ENCODE measurements around the gene GRK1.

Gene GRK1

GRCh38 chr13:113731192-113732175, 64.5 kb downstream of the GRK1 start:
- DNase-seq, result no peak

GRCh38 chr13:113732176-113732960, 65.3 kb downstream of the GRK1 start:
- DNase-seq, result no peak

DNA sequence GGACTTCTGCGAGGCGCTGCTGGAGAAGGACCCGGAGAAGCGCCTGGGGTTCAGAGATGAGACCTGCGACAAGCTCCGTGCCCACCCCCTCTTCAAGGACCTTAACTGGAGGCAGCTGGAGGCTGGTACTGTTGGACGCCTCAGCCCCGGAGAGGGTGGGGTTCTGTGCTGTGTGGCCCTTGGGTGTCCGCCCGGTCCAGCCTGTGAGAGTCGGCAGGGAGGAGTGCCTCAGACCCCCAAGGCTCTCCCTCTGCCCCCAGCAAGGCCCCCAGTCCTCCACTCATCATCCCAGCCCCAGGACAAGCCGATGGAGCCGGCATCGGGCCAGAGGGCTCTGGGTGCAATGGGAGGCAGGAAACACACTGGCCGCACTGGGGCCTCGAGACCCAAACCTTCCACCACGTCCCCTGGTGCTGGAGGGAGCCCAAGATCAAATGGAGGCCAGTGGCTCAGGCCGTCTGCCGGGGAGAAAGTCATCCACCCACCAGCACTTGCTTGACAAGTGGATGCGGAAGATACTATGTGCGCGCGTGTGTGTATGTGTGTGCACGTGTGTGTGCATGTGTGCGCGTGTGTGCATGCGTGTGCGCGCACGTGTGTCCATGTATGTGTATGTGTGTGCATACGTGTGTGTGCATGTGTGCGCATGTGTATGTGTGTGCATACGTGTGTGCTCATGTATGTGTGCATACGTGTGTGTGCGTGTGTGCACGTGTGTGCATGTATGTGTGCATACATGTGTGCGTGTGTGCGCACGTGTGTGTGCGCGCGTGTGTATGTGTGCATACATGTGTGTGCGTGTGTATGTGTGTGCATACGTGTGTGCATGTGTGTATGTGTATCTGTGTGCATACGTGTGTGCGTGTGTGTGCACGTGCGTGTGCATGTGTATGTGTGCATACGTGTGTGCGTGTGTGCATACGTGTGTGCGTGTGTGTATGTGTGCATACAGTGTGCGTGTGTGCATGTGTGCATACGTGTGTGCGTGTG, 66.2 kb downstream of the GRK1 start:
- DNase-seq, result no peak

- no peak for DNase-seq
Observed at GRCh38 chr13:113734099-113734825, 67.2 kb downstream of the GRK1 start.

DNA sequence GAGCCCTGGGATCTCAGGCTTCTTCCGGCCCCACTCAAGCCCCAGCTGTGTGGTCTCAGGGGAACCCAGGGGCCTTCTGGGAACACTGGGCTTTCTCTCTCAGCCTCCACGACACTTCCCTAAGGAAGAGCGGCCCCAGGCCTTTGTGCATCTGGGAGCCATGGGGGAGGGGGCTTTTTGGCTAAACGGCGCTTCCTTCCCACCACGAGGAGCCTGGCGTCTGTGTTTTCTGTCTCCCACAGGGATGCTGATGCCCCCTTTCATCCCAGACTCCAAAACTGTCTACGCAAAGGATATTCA, 67.8 kb downstream of the GRK1 start:
- no peak for DNase-seq

GRCh38 chr13:113735194-113735593, 68.2 kb downstream of the GRK1 start:
- DNase-seq, result no peak

DNA sequence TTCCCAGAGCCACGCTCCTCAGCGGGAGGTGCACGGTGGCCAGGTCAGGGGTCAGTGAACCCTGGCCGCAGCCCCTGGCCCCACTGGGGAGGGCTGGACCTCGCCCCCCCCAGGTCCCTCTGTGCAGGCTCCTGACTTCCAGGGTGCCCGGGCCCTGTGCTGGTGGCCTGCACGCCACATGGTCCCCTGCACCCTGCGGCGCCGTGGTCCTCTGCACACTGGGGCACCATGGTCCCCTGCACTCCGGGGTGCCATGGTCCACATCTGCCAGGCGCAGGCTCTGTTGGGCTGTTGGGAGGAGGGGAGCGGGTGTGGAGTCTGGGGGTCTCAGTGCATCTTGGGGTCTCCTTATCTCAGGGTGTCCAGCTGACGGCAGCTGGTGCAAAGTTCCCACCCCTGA, 68.7 kb downstream of the GRK1 start:
- DNase-seq, result no peak

DNA sequence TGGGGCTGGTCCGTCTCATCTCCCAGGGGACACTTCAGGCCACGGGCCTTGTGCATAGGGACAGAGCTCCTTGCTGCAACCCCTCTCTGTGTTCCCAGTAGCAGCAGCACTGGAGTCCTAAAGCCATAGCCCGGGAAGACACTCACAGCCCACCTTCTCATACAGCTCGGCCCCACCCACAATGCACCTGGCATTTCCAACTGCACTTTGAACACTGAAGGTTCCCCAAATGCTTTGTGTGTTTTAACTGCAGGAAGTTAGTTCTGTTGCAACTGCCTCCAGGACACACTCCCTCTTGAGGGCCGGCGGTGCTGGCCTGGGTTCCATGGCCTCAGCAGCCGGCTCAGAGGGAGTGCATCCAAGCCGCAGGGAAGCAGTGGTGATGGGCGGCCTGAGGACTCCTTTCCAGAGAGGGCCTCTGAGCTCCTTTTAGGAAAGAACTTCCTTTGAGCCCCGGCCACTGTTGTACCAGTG, 69.3 kb downstream of the GRK1 start:
- no peak for DNase-seq

DNA sequence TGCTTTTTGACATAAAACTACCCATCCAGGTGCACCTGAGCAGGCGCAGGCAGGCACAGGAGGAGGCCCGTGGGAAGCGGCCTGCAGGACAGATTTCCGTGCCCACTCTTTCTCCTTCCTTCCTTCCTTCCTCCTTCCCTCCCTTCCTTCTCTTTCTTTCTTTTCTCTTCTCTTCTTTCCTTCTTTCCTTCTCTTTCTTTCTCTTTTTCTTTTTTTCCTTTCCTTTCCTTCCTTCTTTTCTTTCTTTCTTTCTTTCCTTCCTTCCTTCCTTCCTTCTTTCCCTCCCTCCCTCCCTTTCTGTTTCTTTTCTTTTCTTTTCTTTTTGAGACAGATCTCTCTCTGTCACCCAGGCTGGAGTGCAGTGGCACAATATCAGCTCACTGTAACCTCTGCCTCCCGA, 70.8 kb downstream of the GRK1 start:
- no peak for DNase-seq

GRCh38 chr13:113739527-113740285, 72.7 kb downstream of the GRK1 start:
- no peak for DNase-seq

DNA sequence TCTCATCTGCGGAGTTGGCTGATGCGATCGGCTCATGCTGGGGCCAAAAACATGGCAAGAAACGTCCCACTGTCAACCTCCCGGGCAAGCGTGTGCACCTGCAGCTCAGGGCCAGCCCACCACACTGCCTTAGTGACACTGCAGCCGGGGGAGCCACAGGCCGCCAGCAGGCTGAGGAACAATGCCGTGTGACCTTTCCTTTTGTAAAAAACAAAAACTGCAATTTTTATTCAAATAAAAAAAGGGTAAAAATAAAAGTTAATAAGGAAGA, 73.2 kb downstream of the GRK1 start:
- no peak for DNase-seq

GRCh38 chr13:113740661-113741060, 73.6 kb downstream of the GRK1 start:
- no peak for DNase-seq

DNA sequence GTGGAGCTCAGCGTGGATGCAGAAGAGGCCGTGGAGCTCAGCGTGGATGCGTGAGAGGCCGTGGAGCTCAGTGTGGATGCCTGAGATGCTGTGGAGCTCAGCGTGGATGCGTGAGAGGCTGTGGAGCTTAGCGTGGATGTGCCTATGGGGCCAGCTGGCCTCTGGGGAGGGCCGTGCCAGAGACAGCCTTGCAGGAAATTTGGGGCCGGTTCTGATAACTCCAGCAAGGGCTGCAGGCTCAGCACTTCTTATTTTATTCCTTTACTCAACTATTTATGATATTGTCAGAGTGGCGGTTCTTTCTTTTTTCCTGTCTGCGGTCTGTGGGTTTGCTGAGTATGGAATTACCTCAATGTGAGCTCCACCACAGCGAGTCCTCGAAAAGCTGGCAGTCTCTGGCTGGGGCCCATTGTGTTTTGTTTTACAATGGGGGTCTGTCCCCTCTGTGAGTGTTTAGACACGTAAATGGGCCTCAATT, 74.2 kb downstream of the GRK1 start:
- DNase-seq, result no peak

DNA sequence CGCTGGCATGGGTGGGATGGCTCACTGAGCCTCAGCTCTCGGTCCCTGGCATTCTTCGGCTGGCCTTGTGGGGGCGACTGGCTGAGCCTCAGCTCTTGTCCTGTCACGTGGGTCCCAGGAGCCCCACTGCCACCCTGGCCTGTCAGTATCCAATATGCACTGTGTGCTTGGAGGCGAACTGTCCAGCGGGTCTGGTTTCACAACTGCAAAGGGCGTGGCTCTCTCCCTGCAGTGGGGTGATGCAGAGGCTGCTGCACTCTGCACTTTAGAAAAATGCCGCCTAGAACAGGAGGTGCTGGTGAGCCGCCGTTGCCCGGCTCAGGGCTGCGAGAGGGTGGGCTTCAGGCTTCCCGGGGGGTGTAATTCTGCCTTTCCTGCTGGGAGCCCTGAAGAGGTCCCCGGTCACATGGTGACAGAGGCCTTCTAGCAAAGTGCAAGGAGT, 75.0 kb downstream of the GRK1 start:
- DNase-seq, result no peak

DNA sequence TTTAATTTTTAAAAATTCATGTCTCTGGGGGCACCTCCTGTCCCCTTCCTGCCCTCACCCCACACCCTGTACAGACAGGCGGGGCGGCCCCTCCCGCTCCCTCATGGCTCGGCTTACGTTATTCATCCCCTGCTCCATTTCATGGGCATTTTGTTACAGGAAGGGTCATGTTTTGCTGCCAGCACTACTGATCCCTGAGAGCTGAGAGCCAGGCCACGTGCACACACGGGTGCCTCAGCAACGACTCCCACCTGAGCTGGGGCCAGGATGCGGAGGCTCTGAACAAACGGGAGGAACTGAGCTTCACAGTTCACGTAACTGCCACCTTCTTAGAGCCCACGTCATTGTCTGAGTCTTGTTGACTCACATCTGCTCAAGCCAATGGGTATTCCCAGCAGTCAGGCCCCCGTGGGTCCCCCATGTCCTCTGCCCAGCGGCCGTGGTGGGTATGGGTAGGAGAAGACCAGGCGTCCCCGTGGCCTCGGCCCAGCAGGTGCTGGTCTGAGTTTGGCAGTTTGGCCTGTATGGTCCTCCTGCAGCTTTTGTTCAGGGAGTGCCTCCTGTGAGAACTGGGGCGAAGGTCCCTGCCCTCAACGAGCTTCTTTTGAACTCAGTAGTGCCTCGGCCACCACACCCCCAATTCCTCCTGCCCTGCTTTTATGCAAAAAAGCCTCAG, 75.6 kb downstream of the GRK1 start:
- DNase-seq, result no peak

DNA sequence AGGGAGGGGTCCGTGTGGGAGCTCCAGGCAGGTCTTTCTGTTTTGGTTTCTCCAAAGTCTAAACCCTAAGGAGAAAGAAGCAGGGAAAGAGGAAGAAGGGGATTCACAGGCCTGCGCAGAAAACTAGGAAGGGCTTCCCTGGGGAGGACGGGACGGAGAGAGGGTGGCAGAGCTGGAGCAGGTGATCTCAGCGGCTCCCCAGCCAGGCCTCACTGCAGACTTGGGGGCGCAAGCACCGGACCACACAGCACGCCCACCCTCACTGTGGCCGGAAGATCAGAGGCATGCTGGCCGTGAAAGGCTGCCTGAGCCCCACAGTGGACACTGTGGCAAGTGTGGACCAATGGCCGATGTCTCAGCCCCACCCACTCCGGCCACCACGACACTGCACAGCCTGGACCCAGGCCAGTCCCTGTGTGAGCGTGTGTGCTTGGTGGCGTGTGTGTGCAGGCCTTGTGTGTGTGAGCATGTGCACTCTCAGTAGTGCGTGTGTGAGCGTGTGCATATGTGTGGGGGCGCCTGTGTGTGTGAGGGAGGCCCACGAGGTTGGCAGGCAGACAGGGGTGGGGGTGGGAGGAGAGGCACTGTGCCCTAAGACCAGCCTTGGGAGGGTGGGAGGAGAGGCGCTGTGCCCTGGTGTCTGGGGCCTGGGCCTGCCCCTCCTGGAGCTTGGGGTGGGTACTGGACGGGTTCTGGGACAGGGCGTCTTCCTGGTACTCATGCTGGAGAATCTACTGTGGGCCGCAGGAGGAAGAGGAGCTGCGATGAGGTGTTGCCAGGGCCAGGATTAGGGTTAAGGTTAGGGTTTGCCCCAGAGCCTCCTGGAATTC, 76.6 kb downstream of the GRK1 start:
- DNase-seq, result no peak

- no peak for DNase-seq
Observed at GRCh38 chr13:113744197-113745000, 77.4 kb downstream of the GRK1 start.

GRCh38 chr13:113745059-113745458, 78.0 kb downstream of the GRK1 start:
- DNase-seq, result no peak
